ENCODE measurements around the gene TXNRD1.

DNA sequence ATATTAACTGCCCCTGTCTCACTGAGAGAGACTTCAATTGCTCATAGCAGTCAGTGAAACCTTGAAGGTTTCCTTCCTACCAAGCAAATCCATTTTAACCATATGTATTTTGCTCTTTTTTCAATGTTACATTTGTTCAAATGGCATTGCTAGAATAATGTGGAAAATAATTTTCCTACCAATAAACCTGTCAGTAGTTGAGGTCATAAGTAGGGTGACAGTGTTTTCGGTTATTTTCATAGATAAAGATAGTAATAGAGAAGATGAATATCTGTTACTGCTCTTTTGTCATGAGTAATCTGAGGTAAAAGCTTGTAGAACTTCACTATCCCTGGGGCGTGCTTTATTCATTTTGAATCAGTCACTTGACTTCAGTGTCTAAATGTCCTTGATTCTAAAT is 120.5 kb downstream of the TXNRD1 start:
- TF ChIP-seq POLR2AphosphoS5 (IDR thresholded peaks at IDR 0.05) (no peak), POLR2A (IDR thresholded peaks at IDR 0.05) (no peak)
- TF ChIP-seq, protein P1, sequence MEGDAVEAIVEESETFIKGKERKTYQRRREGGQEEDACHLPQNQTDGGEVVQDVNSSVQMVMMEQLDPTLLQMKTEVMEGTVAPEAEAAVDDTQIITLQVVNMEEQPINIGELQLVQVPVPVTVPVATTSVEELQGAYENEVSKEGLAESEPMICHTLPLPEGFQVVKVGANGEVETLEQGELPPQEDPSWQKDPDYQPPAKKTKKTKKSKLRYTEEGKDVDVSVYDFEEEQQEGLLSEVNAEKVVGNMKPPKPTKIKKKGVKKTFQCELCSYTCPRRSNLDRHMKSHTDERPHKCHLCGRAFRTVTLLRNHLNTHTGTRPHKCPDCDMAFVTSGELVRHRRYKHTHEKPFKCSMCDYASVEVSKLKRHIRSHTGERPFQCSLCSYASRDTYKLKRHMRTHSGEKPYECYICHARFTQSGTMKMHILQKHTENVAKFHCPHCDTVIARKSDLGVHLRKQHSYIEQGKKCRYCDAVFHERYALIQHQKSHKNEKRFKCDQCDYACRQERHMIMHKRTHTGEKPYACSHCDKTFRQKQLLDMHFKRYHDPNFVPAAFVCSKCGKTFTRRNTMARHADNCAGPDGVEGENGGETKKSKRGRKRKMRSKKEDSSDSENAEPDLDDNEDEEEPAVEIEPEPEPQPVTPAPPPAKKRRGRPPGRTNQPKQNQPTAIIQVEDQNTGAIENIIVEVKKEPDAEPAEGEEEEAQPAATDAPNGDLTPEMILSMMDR (IDR thresholded peaks at IDR 0.05 in 8 of 11, conservative IDR thresholded peaks at IDR 0.05 in 3 of 11) = no peak

Measured in spleen (tissue), 7 donors.